ENCODE measurements around the gene MDGA2. TPM values are rescaled to one million over a fixed set of nuclear protein-coding genes. Genes with fewer than 3 reads are reported as not detected.

The MDGA2 gene
- total and polyA plus RNA-seq, 2 of the 4 experiments (the other 2 are of a cell fraction): 0.02 TPM; not detected in 1

GRCh38 chr14:47085678-47086077 lies 589.7 kb downstream of the MDGA2 start:
- no peak overlapping the region for H3K18ac ChIP-seq (ENCODE audit: low read depth, low read length)
- H3K23ac ChIP-seq (ENCODE audit: low read depth, low read length): no peak overlapping the region
- no peak overlapping the region for H3K27ac ChIP-seq (ENCODE audit: insufficient read depth, low read length)
- H4K5ac ChIP-seq (ENCODE audit: low read depth, low read length): no peak overlapping the region
- H3K14ac ChIP-seq (replicated peaks; ENCODE audit: low read depth, low read length): no peak overlapping the region
- TF ChIP-seq RFX5 (IDR thresholded peaks at IDR 0.05; ENCODE audit: low read depth, low read length) (no peak), NFE2L2 (IDR thresholded peaks at IDR 0.05; ENCODE audit: low read depth, low read length) (no peak; the same call in 1 of the 2 replicates), RAD21 (IDR thresholded peaks at IDR 0.05; ENCODE audit: low read length) (no peak), CHD1 (IDR thresholded peaks at IDR 0.05; ENCODE audit: low read depth, low read length) (no peak), RCOR1 (IDR thresholded peaks at IDR 0.05; ENCODE audit: insufficient replicate concordance, low read length) (no peak), POLR2A (IDR thresholded peaks at IDR 0.05; ENCODE audit: low read depth, low read length) (no peak), BHLHE40 (IDR thresholded peaks at IDR 0.05; ENCODE audit: low read depth, low read length) (no peak), MAZ (IDR thresholded peaks at IDR 0.05; ENCODE audit: borderline replicate concordance, low read depth, low read length) (no peak)
- TF ChIP-seq, protein P1, sequence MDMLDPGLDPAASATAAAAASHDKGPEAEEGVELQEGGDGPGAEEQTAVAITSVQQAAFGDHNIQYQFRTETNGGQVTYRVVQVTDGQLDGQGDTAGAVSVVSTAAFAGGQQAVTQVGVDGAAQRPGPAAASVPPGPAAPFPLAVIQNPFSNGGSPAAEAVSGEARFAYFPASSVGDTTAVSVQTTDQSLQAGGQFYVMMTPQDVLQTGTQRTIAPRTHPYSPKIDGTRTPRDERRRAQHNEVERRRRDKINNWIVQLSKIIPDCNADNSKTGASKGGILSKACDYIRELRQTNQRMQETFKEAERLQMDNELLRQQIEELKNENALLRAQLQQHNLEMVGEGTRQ (IDR thresholded peaks at IDR 0.05; ENCODE audit: low read depth, low read length): no peak
- no peaks in the 10 kb centered on the region for H3K27me3 ChIP-seq (ENCODE audit: control insufficient read depth, insufficient read depth, low read length)
- H4K91ac ChIP-seq (ENCODE audit: insufficient read depth, low read depth, low read length): no peak overlapping the region
- no peaks in the 10 kb centered on the region for H3K36me3 ChIP-seq (ENCODE audit: control insufficient read depth, insufficient read depth, low read length)
- H4K20me1 ChIP-seq (ENCODE audit: insufficient read depth, low read length): no peaks in the 10 kb centered on the region
- in situ Hi-C loops (cut with MboI; ENCODE audit: low sequenced_read_pairs) (no loop called here), intact Hi-C loops (cut with micrococcal nuclease) (no loop called here), dilution Hi-C loops (cut with HindIII; ENCODE audit: low sequenced_read_pairs, unreplicated experiment) (no loop called here)
- no peaks in the 10 kb centered on the region for H3K9me1 ChIP-seq (ENCODE audit: insufficient read depth, low read length)
- no peak overlapping the region for H2AFZ ChIP-seq (replicated peaks; ENCODE audit: low read length, poor library complexity)
- DNase-seq (no peak), ATAC-seq (ENCODE audit: low read depth) (no peak)
- H2BK15ac ChIP-seq (ENCODE audit: low read depth, low read length): no peak overlapping the region
- no peaks in the 10 kb centered on the region for H3K4me1 ChIP-seq (ENCODE audit: control insufficient read depth, insufficient read depth, low read length)
- H2BK120ac ChIP-seq (ENCODE audit: low read depth, low read length): no peak overlapping the region
- ChIA-PET CTCF (no interaction called here), POLR2A (ENCODE audit: unreplicated experiment) (no interaction called here)
- no peak overlapping the region for H3K4me2 ChIP-seq (ENCODE audit: low read depth, low read length)
- no peaks in the 10 kb centered on the region for H3K9me3 ChIP-seq (ENCODE audit: control insufficient read depth, insufficient read depth, low read length)
- H3K9ac ChIP-seq (ENCODE audit: low read depth, low read length): no peak overlapping the region
- no peak overlapping the region for H2AK9ac ChIP-seq (replicated peaks; ENCODE audit: low read depth, low read length, poor library complexity)
- no peak overlapping the region for H3K56ac ChIP-seq (ENCODE audit: extremely low read depth, insufficient read depth, low read length)
- WGBS, 2 experiments (ENCODE audit: extremely low coverage in 2 of 2, insufficient read length in 1 of 2): no CpG with 5 or more reads among the region's 1 CpG
- no TSS peak for BruUV-seq (replicated peaks)
- H4K8ac ChIP-seq (ENCODE audit: low read depth in 2 of 2, low read length in 2 of 2): no peak overlapping the region
- no peak overlapping the region for H2BK5ac ChIP-seq (ENCODE audit: low read depth, low read length, poor library complexity, severe bottlenecking)
- no peaks in the 10 kb centered on the region for H3K79me1 ChIP-seq (ENCODE audit: low read depth in 1 of 2, low read length in 2 of 2)
- H2BK20ac ChIP-seq (ENCODE audit: low read depth, low read length): no peak overlapping the region
- no peak overlapping the region for H3K4ac ChIP-seq (ENCODE audit: low read depth, low read length)
- no peak overlapping the region for H3K4me3 ChIP-seq (ENCODE audit: insufficient read depth, low read depth, low read length)
- no peak overlapping the region for H2AK5ac ChIP-seq (ENCODE audit: low read depth, low read length)

Data from IMR-90 (cell line).